Left cardiac atrium (tissue), 4 donors: ENCODE measurements around the gene NSFL1C. TPM values are rescaled to one million over a fixed set of nuclear protein-coding genes. Genes with fewer than 3 reads are reported as not detected.
"Not testable (repeated sequence)": the region's sequence is repeated elsewhere in the genome, so short reads cannot be mapped to it uniquely, and the experiment has no call there.

ENCODE experiments used
- ATAC-seq, 2 donors: fragments of 200-7000 bp; cut with Tn5 transposase; one replicate each; pipeline ENCODE4 v1.9.1; 2020; ENCODE audit warnings: mild to moderate bottlenecking in 2 of 2, moderate library complexity in 2 of 2
- DNase-seq: peaks from one replicate; pipeline ENCODE4 v3.0.0-alpha.2; 2020
- intact Hi-C, 2 donors: fragments of 100-400 bp; cut with DNase I; formaldehyde crosslinking; loops; one replicate each; pipeline versions ENCODE4 v1.14.1 to v1.15.1; 2022 to 2023
- long read RNA-seq: library from polyadenylated mRNA; unstranded; transcript quantifications from one replicate; pipeline ENCODE4 v2.0.0, GENCODE V29; 2021
- total RNA-seq, 2 donors: library from RNA; stranded (reverse); fragmentation: NEBNext Ultra II Directional; extraction: Animal tissue kit (Norgen Biotek cat#: 25700); gene quantifications; one replicate each; pipeline ENCODE4 v1.2.1, GENCODE V29; 2021
- donor health status: DM: no; HTN: yes; CAD: no.
- donor health status: DM: no; HTN: yes; CAD: no; lungs with severe emphysema.
- donor health status: DM: yes; HTN: yes; CAD: no.
- donor health status: Dilated cardiomyopathy.

Gene NSFL1C
- total RNA-seq, result 10 to 100 TPM; 48.8 to 62.7 TPM
- long read RNA-seq, transcript NSFL1C-201 (9 exons, 3,568 nt), result major isoform, 78 of 94 reads
- long read RNA-seq, partial matches to known transcripts, result 1 of 94 reads
- long read RNA-seq, other reads (novel, unspliced or antisense), result 14 of 94 reads

DNA sequence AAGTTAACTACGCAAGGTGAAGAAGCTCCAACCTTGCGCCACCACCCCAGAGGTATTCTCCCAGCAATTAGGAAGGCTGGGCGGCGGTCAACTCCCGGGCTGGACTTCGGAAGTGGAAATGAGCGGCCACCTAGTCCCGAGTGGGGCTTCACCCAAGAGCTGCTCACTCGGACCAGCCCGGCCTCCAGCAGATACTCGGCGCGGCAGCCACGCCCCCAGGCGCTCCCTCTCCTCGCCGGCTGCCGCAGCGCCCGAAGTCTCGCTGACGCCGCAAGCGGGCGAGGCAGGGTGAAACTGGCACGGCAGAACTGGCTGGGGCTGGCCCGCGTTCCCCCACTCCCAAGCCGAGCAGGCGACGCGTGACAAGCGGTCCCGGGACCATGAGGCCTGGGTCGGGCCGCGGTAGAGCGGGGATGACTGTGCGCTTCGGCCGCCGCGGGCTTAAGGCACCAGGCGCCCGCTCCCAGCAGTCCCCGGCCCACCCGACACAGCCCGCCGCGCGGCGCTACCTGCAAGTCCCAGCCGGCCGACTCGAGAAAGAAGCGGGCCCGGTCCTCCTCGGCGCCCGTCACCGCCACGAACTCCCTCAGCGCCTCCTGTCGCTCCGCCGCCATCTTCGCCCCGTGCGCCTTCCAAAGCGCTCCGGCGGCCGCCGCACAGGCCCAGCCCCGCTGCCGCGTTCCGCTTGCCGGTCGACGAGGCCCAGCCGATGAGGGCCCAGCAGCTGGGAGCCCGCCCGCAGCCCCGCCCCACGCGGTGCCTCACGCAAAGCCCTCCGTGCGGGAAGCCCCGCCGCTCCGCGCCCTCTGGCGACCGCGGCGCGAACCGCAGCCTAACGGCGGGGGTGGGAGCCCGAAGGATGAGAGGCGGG is at the start of gene NSFL1C:
Gene NSFL1C (minus strand): TSS at position 639 of the 871 bp plus-strand sequence. CDS start 25 bp downstream, at position 614.
- intact Hi-C loops, result no loop called here
- DNase-seq (peak; percentile 97), ATAC-seq (peak; percentile 96 to 98)

DNA sequence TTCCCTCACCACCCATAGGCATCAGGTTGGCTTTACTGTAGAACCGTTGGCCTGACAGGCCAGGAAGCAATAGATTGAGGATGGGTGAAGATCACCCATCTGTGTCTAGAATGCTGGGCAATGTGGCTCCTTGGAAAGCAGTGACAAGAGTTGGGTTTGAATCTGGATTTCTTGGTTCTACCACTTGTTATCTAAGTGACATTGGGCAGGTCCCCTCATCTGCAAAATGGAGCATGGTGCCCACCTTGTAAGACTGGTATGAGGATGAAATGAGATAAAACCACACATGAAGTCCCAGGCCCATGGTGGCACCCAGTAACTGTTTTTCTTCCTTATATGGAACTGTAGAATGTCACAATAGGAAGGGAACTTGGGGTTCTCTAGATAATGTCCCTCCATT is 47.2 kb upstream of the NSFL1C start:
- intact Hi-C loops, result no loop called here
- ATAC-seq (no peak), DNase-seq (no peak)

DNA sequence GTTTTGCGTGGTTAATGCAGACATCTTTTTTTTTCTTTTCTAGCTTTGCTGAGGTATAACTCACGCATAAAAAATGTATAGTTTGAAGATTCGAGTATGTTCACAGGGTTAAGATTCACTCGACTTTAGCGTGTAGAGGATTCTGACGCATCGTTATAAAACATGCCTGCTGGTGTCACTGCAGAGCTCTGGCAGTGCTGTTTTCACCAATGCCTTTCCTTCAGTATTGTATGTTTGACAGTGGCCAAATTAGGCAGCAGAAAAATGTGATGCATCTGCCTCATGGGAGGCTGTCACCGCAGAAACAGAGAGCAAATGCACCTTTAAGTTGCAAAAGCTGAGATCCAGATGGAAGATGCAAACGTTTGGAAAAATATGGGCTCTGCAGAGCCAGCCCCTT is 42.6 kb upstream of the NSFL1C start:
- intact Hi-C loops, result no loop called here
- no peak for DNase-seq
- peak in 1 of 2 donors; percentile 26 for ATAC-seq

DNA sequence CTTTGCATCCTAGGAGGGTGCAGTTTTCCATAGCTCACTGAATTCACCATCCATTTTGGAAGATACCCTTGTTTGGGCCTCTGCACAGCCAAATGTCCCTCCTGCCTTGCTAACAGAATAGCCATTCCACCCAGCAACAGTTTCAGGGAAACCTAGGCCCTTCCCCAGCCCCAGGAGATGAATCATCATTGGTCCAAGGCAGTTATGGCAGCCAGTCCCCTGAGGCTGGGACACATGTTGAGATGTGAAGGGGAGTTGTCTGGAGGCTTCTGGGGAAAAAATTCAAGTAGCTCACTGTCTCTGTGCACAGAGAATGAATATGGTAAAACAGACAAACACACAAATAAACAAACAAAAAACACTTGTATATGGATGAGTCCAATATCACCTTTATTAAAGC is 41.9 kb upstream of the NSFL1C start:
- intact Hi-C loops, result no loop called here
- ATAC-seq, result no peak
- no peak for DNase-seq

DNA sequence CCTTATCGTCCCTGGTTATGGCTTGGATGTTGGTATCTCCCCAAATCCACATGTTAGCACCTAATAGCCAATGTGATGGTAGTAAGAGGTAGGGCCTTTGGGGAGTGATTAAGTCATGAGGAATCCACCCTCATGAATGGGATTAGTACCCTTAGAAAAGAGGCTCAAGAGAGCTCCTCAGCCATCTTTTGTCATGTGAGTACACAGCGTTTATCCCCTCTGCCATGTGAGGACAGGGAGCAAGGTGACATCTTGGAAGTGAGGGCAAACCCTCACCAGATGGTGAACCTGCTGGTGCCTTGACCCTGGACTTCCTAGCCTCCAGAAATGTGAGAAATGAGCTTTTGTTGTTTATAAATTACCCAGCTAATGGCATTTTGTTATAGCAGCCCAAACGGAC is 40.6 kb upstream of the NSFL1C start:
- no peak for ATAC-seq
- no peak for DNase-seq
- intact Hi-C loops, result no loop called here

DNA sequence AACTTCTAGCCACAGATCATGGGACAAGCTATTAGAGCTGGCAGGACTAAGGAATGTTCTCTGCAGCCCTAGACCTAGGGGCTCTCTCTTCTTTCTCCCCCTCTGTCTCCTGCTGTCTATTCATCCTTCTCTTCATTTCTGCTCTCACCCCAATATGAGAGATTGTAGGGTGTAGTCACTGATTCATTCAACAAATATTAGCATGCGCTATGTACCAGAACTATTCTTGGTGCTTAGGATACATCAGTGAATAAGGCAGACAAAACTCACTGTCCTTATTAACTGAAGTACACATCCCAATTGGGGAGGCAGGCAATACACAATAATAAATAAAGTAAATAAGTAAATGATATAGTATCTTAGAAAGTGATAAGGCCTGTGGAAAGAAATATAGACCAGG is 39.2 kb upstream of the NSFL1C start:
- intact Hi-C loops, result no loop called here
- ATAC-seq (no peak), DNase-seq (no peak)

DNA sequence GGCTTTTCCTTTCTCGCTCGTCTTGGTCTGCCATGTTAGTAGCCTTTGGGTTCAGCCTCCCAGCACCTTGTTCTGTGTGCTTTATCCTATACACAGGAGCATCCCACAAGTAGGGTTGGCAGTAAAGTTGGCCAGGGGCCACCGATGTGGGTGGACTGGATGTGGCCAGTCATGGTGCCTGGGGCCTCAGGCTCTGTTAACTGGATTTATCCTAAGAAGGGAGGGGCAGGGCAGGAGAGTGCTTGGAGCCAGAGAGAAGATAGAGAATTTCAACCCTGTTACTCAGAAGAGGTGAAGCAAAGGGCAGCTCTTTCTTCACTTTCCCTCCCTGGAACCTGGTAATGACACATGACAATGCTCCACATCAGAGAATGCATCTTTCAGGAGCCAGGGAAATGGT is 38.7 kb upstream of the NSFL1C start:
- ATAC-seq, result peak in 1 of 2 donors; percentile 47
- intact Hi-C loops, result no loop called here
- DNase-seq, result no peak

DNA sequence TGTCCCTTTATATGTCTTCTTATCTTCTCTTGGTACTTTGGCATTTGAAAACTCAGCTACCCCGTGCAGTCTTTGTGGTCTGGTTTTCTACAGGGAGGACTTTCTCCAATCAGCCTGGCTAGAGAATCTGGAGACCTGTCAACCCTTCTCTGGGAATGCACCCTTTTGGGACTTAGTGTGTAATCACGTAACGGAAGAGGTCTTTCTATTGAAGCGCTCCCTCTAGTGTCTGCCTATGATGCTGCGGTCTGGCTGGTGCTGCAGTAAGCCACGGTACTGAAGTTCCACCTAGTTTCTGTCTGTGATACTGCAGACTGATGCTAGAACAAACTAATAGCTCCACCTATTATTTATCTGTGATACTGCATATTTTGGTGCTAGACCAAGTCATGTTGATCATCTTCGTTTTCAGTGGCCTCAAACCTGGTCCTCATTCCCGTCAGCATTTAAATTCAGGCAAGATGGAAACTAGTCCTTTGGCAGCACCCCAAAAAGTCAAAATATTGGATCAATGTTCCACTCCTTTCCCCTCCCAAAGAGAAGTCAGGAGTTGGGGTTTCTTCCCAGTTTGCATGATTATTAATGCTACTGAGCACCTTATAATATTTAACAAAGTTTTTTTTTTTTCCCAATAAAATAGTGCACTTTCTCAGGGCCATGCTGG is 37.0 kb upstream of the NSFL1C start:
- peak; percentile 69 for DNase-seq
- ATAC-seq, result peak; percentile 94 to 95
- intact Hi-C loops, result no loop called here

DNA sequence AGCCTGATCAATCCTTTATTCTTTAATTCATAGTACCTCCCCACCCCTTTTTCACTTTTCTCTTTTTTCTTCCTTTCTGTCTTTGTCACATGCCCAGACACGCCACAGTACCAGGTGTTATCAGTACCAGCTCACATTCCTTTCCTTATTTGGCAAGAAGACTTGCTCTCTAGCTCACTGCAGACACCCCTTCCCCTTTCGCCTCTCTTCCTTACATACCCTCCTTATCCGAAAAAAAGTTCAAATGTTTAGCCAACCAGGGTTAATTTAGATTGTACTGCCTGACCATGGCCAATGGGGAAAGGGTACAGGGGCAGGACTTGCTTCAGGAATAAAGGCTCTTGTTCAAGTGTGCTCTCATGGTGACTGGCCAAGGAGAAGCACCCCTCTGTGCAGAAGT is 33.8 kb upstream of the NSFL1C start:
- intact Hi-C loops, result no loop called here
- DNase-seq, result no peak
- ATAC-seq, result no peak

DNA sequence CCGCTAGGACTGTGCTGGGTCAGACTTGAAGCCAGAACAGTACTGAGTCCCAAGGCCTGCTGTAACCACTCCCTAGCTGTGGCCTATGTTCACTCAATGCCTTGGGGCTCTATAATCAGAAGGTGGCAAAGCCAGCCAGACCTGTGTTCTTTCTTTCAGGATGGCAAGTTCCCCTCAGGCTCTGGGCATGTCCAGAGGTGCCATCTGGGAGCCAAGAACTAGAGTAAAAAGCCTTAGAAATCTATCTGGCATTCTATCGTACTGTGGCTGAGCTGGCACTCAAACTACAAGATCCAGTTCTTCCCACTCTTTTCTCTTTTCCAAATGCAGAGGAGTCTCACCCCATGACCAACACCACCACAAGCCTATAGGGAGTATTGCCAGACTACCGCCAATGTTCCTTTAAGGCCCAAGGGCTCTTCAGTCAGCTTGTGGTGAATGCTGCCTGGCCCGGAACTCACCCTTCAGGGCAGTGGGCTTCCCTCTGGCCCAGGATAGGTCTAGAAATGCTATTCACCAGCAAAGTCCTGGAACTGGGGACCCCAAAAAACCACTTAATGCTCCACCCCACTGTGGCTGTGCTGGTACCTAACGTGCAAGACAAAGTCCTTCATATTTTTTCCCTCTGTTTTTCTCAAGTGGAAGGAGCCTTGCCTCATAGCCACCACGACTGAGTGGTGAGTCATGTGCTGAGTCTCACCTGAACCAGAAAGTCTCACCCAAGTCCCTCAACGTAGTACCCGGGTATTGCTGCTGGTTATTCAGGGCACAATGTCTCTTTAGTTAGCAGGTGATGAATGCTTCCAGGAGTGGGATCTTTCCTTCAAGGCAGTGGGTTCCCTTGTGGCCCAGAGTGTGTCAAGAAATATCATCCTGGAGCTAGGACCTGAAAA is 33.1 kb upstream of the NSFL1C start:
- ATAC-seq, result no peak
- intact Hi-C loops, result no loop called here
- no peak for DNase-seq

DNA sequence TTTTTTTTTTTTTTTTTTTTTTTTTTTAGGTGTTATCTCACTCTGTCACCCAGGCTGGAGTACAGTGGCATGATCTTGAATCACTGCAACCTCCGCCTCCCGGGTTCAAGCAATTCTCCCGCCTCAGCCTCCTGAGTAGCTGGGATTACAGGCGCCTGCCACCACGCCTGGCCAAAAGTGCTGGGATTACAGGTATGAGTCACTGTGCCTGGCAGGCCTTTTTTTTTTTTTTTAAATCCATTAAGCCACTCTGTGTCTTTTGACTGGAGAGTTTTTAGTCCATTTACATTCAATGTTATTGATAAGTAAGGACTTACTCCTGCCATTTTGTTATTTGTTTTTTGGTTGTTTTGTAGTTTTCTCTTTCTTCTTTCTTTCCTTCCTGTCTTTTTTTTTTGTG is 30.7 kb upstream of the NSFL1C start:
- ATAC-seq, DNase-seq, intact Hi-C loops: not testable (repeated sequence)

DNA sequence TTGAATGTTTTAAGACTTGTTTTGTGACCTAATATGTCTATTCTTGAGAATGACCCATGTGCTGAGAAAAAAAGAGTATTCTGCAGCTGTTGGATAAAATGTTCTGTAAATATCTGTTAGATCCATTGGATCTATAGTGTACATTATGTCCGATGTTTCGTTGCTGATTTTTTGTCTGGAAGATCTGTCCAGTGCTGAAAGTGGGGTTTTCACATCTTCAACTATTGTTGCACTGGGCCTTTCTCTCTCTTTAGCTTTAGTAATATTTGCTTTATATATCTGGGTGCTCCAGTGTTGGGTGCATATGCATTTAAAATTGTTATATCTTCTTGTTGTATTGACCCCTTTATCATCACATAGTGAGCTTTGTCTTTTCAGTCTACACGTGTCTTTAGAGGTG is 30.3 kb upstream of the NSFL1C start:
- ATAC-seq (no peak), DNase-seq (no peak)
- intact Hi-C loops, result no loop called here

DNA sequence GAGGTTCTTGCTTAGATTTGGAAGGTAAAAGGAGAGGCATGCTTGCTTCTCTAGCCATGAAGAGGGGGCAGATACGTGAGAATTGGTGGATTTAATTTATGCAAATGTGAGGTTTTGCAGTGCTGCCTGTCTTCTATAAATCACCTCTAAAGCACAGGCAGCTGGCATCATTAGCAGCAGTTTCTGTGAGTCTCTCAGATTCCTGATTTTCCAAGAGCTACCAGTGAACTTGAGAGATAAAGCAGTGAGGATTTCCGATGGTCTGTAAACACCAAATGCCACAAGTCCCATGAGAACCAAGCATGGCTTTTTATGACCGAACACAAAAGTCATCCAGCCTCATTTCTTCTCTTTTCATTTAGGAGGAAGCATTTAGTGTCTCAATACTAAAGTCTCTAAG is 27.8 kb upstream of the NSFL1C start:
- intact Hi-C loops, result no loop called here
- no peak for DNase-seq
- ATAC-seq, result no peak

DNA sequence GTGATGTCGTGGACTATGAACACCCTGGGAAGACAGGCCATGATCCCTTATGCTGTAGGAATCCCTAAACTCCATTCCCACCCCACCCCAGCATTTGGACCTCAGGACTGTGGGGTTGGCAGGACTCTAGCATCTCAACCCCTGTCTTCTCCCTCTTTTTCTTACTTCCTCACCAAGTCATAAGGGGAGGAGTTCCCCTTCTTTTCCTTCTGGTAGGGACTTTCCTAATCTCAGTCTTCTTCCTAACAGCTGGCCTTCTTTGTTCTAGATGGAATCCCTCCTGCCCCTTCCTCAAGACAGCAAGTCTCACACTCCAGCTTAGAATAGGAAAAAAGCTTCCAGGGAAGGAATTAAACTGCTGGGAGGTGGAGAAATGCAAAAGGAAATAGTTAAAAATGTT is 26.9 kb upstream of the NSFL1C start:
- no peak for DNase-seq
- intact Hi-C loops, result no loop called here
- ATAC-seq, result no peak

DNA sequence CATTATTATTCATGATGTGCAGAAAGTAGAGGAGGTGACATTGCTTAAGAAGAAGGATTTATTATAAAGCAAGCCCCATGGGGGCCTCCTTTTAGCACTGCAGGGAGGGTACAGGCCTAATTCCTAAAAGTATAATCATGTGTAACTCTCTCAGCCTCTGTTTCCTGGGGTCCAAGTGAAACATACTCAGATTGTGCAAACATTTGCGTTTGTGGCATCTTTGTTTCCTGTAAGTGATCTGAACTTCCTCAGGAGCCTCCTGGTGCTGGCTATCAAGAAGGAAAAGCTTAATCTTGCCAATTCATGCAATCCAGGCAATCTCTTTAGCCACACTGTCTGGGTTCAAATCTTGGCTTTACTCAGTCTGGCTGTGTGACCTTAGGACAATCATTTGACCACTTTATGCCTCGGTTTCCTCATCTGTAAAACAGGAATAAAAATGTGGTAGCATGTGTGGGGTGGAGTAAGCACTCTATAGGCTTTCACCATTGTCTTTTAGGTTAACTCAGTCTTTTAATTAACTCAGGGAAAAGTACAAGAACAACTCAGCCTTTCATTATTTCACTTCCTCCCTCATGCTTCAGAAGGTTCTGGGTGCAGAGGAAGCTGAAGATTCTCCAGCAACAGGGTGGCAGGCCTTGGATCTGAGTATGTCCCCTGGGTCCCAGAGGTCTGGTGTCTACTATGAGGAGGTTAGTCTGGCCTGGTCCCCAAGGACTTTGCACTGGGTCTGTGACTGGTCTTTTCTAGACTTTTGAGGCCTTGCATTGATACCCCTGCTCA is 25.4 kb upstream of the NSFL1C start:
- DNase-seq (no peak), ATAC-seq (peak; percentile 38 to 41)
- intact Hi-C loops, result no loop called here

DNA sequence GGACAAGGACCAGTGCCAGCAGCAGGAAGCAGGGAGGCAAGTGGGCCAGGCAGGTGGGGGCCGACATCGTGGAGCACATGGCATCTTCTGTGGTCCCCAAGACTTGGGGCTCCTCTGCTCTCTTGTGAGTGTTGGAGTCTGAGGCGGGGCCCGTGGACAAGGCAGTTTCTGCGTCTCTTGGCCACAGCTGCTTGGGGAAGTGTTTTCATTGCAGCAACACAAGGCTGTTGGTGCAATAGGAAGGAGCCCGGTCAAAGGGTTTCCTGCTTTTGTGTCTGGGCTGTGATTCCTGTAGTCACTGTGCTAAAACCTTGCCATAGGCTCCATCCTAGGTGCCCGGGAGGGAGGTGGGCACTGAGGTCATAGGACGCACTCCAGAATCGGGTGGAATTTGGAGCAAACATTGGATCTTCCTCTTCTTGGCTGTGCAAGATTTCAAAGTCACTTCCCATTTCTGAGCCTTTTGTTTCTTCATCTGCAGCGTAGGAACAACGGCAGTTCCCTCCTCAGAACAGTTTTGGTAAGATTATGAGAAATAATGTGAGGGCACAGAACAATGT is 24.7 kb upstream of the NSFL1C start, which contains the start of gene SIRPB2:
Gene SIRPB2 (minus strand): TSS at position 140 of the 560 bp plus-strand sequence. CDS start 61 bp downstream, at position 79.
- DNase-seq, result peak; percentile 72
- peak; percentile 78 to 81 for ATAC-seq
- intact Hi-C loops, result no loop called here

DNA sequence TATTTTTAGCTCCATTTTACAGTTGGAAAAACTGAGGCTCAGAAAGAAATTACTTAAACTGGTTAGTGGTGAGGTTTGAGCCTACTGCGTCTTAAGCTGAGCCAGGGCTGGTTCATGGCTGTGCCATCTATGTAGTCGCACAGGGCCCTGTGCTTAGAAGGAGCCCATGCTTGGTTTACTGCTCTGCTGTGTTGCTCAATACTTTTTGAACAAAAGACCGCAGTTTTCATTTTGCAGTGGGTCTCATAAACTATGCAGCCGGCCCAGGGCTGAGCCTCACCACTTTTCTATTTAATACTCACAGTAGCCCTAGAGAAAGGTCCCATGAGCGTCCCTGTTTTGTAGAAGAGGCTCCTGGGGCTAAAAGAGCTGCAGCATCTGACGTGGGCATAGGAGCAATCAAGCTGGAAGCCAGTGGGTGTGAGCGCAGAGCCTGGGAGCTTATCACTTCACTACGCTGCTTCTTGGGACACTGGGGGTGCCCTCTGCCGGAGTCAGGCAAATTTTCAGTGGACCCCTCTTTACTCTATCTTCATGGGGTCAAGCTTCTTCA is 24.1 kb upstream of the NSFL1C start:
- DNase-seq (no peak), ATAC-seq (peak in 1 of 2 donors; percentile 17)
- intact Hi-C loops, result no loop called here
